T-helper 17 cell (primary cell): Measurements from ENCODE around the gene RALGAPA1. TPM values are rescaled to one million over a fixed set of nuclear protein-coding genes. Genes with fewer than 3 reads are reported as not detected.
"Not testable (repeated sequence)": the region's sequence is repeated elsewhere in the genome, so short reads cannot be mapped to it uniquely, and the experiment has no call there.

Experiments used
- ATAC-seq: fragments of 150-1000 bp; cut with Tn5 transposase; 2 replicates; pipeline ENCODE4 v1.10.0; 2021; ENCODE audit warnings: mild to moderate bottlenecking, moderate library complexity
- DNase-seq, 3 donors: peaks; one replicate each; pipeline versions ENCODE4 v3.0.0 to v3.0.0-alpha.2; 2020 to 2021
- H3K9me3 ChIP-seq: one replicate; pipeline ENCODE4 v1.7.0; 2013; ENCODE audit warnings: low read length, mild to moderate bottlenecking; ENCODE audit not compliant: control insufficient read depth, poor library complexity, severe bottlenecking
- H3K27ac Mint-ChIP-seq: one replicate; pipeline ENCODE4 v1.8.0; 2022; ENCODE audit warnings: mild to moderate bottlenecking, moderate library complexity, mixed read lengths
- H3K27me3 Mint-ChIP-seq: one replicate; pipeline ENCODE4 v1.8.0; 2022; ENCODE audit warnings: mixed read lengths
- H3K36me3 Mint-ChIP-seq: one replicate; pipeline ENCODE4 v1.8.0; 2022; ENCODE audit warnings: low read depth, mixed read lengths
- H3K4me1 Mint-ChIP-seq: one replicate; pipeline ENCODE4 v1.8.0; 2022; ENCODE audit warnings: mild to moderate bottlenecking, mixed read lengths
- H3K4me3 Mint-ChIP-seq: one replicate; pipeline ENCODE4 v1.8.0; 2022; ENCODE audit warnings: mild to moderate bottlenecking, moderate library complexity, mixed read lengths
- total RNA-seq, 4 donors: library from RNA in 2 of 4; stranded (reverse) in 2 of 4; gene quantifications; one replicate each; pipeline ENCODE4 v1.2.3 and lab custom pipeline; 2022 to 2026

The RALGAPA1 gene
- total RNA-seq, 2 donors from 2014 or later: 79.0 to 79.4 TPM

- DNase-seq (no peak), ATAC-seq (no peak)
- H3K36me3 Mint-ChIP-seq: peaks cover 19% of the 10 kb centered on the region
Measured at GRCh38 chr14:35637851-35638250, 171.2 kb downstream of the RALGAPA1 start.

DNA sequence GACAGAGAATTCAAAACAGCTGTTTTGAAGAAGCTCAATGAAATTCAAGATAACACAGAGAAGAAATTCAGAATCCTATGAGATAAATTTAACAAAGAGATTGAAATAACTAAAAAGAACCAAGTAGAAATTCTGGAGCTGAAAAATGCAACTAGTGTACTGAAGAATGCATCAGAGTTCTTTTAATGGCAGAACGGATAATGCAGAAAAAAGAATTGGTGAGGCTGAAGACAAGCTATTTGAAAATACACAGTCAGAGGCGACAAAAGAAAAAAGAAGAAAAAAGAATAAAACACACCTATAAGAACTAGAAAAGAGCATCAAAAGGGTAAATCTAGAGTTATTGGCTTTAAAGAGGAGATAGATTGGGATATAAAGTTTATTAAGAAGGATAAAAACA lies 171.8 kb downstream of the RALGAPA1 start:
- H3K4me1 Mint-ChIP-seq: peaks cover 5% of the 10 kb centered on the region
- no peaks in the 10 kb centered on the region for H3K9me3 ChIP-seq
- DNase-seq (no peak), ATAC-seq (no peak)
- no peaks in the 10 kb centered on the region for H3K27me3 Mint-ChIP-seq
- H3K36me3 Mint-ChIP-seq: peaks cover 17% of the 10 kb centered on the region
- H3K27ac Mint-ChIP-seq: no peak overlapping the region
- no peak overlapping the region for H3K4me3 Mint-ChIP-seq

More at GRCh38 chr14:35637851-35638250, 171.2 kb downstream of the RALGAPA1 start:
- Mint-ChIP-seq H3K4me3 (no peak overlapping the region), H3K4me1 (peaks cover 5% of the 10 kb centered on the region), H3K27ac (no peak overlapping the region), H3K27me3 (no peaks in the 10 kb centered on the region)
- no peaks in the 10 kb centered on the region for H3K9me3 ChIP-seq

DNA sequence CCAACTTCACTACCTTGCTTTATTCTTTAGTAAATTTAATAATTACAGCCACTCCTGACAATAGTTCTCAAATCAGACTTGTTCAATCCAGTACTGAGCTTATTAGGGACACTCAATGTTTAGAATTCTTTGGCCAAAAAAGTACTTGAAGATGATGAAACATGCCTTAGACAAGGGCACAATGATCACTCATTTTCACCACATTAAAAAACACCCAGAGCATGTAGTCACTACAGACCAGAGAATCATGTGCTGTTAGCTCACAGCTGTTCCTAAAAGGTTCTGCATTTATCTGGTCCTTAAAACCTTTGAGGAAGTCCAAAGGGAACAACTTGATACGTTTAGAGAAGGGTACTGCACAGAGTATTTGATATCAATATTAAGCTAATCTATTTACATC lies 176.4 kb downstream of the RALGAPA1 start:
- no peak for DNase-seq
- ATAC-seq: no peak
- Mint-ChIP-seq H3K4me1 (peaks cover 7% of the 10 kb centered on the region), H3K27me3 (no peaks in the 10 kb centered on the region), H3K4me3 (no peak overlapping the region), H3K36me3 (peaks cover 11% of the 10 kb centered on the region), H3K27ac (no peak overlapping the region)
- no peaks in the 10 kb centered on the region for H3K9me3 ChIP-seq

GRCh38 chr14:35632271-35632670 lies 176.8 kb downstream of the RALGAPA1 start:
- H3K9me3 ChIP-seq: no peaks in the 10 kb centered on the region
- ATAC-seq (no peak), DNase-seq (no peak)
- no peak overlapping the region for H3K27ac Mint-ChIP-seq
- H3K27me3 Mint-ChIP-seq: no peaks in the 10 kb centered on the region
- H3K36me3 Mint-ChIP-seq: peaks cover 11% of the 10 kb centered on the region
- H3K4me1 Mint-ChIP-seq: peaks cover 7% of the 10 kb centered on the region
- no peak overlapping the region for H3K4me3 Mint-ChIP-seq

DNA sequence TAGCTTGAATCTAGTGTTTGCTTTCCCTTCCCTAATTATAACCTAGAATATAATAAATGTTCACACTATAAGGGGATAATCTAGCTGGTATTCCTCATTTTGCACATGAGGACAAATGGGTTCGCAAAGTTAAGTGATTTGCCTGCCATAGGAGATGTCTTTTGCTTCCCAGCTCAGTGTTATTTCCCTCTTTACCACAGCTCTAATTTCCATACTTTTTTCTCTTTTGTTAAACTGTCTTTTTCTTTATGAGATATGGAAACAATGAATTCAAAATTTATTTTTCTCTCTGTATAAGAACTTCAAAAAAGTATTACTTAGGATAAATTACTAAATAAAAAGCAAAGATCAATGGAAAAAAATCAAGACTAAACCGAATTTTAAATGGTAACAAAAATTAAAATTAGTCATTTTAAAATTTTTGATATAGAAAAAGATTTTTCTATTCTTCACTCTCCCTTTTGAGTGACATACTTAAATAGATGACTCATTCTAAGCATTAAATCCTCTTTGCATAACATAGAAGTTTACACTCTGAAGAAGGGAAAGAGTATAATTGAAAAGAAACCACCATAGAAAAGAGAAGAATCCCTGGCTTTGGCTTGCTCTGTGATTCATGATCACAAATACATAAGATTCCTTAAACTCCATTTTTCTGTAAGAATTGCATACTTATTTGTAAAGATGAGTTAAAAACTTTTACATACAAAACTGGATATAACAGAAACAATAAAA lies 177.9 kb downstream of the RALGAPA1 start:
- ATAC-seq (no peak), DNase-seq (no peak)
- Mint-ChIP-seq H3K4me3 (no peak overlapping the region), H3K36me3 (peaks cover 6% of the 10 kb centered on the region), H3K4me1 (peaks cover 5% of the 10 kb centered on the region), H3K27ac (no peak overlapping the region), H3K27me3 (no peaks in the 10 kb centered on the region)
- no peaks in the 10 kb centered on the region for H3K9me3 ChIP-seq

DNA sequence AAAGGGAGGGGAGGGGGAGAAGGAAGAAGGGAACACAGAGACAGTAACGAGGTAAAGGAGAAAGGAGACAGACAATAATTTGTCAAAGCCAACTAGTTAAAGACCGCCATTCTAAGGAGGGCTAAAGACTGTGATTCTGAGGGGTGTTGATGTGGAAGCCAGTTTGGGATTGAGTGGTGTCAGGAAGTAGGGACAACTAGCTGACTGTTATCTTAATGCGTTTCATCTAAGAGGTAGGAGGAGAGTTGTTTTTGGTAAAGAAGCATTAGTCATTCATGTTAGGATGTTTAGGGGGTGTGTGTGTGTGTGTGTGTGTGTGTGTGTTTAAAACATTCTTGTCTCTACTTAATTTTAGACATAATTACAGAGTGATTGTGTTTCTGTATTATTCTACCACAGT lies 180.1 kb downstream of the RALGAPA1 start:
- DNase-seq: no peak
- H3K36me3 Mint-ChIP-seq: peaks cover 9% of the 10 kb centered on the region
- peak overlapping the region; percentile 60 for H3K27ac Mint-ChIP-seq
- H3K9me3 ChIP-seq: no peaks in the 10 kb centered on the region
- no peak overlapping the region for H3K4me3 Mint-ChIP-seq
- H3K4me1 Mint-ChIP-seq: peaks cover 8% of the 10 kb centered on the region
- no peaks in the 10 kb centered on the region for H3K27me3 Mint-ChIP-seq
- no peak for ATAC-seq

GRCh38 chr14:35626947-35627346 lies 182.1 kb downstream of the RALGAPA1 start:
- not testable (repeated sequence) for H3K4me3 Mint-ChIP-seq, H3K27me3 Mint-ChIP-seq, DNase-seq, ATAC-seq, H3K9me3 ChIP-seq, H3K27ac Mint-ChIP-seq
- peaks cover 13% of the 10 kb centered on the region for H3K36me3 Mint-ChIP-seq
- H3K4me1 Mint-ChIP-seq: peaks cover 12% of the 10 kb centered on the region

DNA sequence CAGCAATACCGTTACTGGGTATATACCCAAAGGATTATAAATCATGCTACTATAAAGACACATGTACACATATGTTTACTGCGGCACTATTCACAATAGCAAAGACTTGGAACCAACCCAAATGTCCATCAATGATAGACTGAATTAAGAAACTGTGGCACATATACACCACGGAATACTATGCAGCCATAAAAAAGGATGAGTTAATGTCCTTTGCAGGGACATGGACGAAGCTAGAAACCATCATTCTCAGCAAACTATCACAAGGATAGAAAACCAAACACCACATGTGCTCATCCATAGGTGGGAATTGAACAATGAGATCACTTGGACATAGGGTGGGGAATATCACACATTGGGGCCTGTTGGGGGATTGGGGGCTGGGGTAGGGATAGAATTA lies 187.1 kb downstream of the RALGAPA1 start:
- H3K4me1 Mint-ChIP-seq, H3K4me3 Mint-ChIP-seq, DNase-seq, H3K9me3 ChIP-seq, ATAC-seq, H3K27me3 Mint-ChIP-seq, H3K27ac Mint-ChIP-seq: not testable (repeated sequence)
- peaks cover 18% of the 10 kb centered on the region for H3K36me3 Mint-ChIP-seq

DNA sequence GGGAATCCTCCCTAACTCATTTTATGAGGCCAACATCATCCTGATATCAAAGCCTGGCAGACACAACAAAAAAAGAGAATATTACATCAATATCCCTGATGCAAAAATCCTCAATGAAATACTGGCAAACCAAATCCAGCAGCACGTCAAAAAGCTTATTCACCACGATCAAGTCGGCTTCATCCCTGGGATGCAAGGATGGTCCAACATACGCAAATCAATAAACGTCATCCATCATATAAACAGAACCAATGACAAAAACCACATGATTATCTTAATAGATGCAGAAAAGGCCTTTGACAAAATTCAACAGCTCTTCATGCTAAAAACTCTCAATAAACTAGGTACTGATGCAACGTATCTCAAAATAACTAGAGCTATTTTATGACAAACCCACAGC lies 189.1 kb downstream of the RALGAPA1 start:
- Mint-ChIP-seq H3K4me1 (peaks cover 14% of the 10 kb centered on the region), H3K36me3 (peaks cover 27% of the 10 kb centered on the region)
- not testable (repeated sequence) for H3K27me3 Mint-ChIP-seq, DNase-seq, H3K27ac Mint-ChIP-seq, H3K9me3 ChIP-seq, H3K4me3 Mint-ChIP-seq, ATAC-seq

- Mint-ChIP-seq H3K36me3 (peaks cover 26% of the 10 kb centered on the region), H3K4me1 (peaks cover 13% of the 10 kb centered on the region)
- not testable (repeated sequence) for ATAC-seq, H3K27ac Mint-ChIP-seq, H3K27me3 Mint-ChIP-seq, DNase-seq, H3K9me3 ChIP-seq, H3K4me3 Mint-ChIP-seq
Measured at GRCh38 chr14:35619461-35619860, 189.6 kb downstream of the RALGAPA1 start.

- H3K9me3 ChIP-seq: no peaks in the 10 kb centered on the region
- DNase-seq (no peak), ATAC-seq (no peak)
- peaks cover 22% of the 10 kb centered on the region for H3K36me3 Mint-ChIP-seq
- H3K4me1 Mint-ChIP-seq: peaks cover 9% of the 10 kb centered on the region
- H3K27ac Mint-ChIP-seq: no peak overlapping the region
- no peak overlapping the region for H3K4me3 Mint-ChIP-seq
- no peaks in the 10 kb centered on the region for H3K27me3 Mint-ChIP-seq
Measured at GRCh38 chr14:35617500-35617899, 191.6 kb downstream of the RALGAPA1 start.

- Mint-ChIP-seq H3K4me1 (peaks cover 2% of the 10 kb centered on the region), H3K27ac (no peak overlapping the region), H3K4me3 (no peak overlapping the region), H3K36me3 (peaks cover 8% of the 10 kb centered on the region), H3K27me3 (no peaks in the 10 kb centered on the region)
- no peaks in the 10 kb centered on the region for H3K9me3 ChIP-seq
- ATAC-seq (no peak), DNase-seq (no peak)
Measured at GRCh38 chr14:35607380-35607779, 201.7 kb downstream of the RALGAPA1 start.

- H3K9me3 ChIP-seq: no peaks in the 10 kb centered on the region
- H3K27me3 Mint-ChIP-seq: no peaks in the 10 kb centered on the region
- H3K4me1 Mint-ChIP-seq: peaks cover 2% of the 10 kb centered on the region
- DNase-seq (no peak), ATAC-seq (no peak)
- H3K4me3 Mint-ChIP-seq: no peak overlapping the region
- H3K27ac Mint-ChIP-seq: no peak overlapping the region
- peaks cover 13% of the 10 kb centered on the region for H3K36me3 Mint-ChIP-seq
Measured at GRCh38 chr14:35600253-35600652, 208.8 kb downstream of the RALGAPA1 start.

DNA sequence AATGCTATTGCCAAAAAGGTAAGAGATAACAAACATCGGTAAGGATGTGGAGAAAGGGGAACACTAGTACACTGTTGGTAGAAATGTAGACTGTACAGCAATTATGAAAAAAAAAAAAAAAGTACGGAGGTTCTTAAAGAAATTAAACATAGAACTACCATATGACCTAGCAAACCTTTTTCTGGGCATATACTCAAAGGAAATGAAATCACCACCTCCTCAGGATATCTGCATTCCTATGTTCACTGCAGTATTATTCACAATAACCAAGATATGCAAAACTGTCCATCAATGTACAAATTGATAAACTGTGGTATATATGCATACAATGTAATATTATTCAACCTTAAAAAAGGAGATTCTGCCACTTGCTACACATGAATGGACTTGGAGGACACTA lies 214.5 kb downstream of the RALGAPA1 start:
- Mint-ChIP-seq H3K27ac (no peak overlapping the region), H3K4me3 (no peak overlapping the region), H3K27me3 (no peaks in the 10 kb centered on the region), H3K4me1 (peaks cover 4% of the 10 kb centered on the region), H3K36me3 (peaks cover 15% of the 10 kb centered on the region)
- H3K9me3 ChIP-seq: no peaks in the 10 kb centered on the region
- ATAC-seq (no peak), DNase-seq (no peak)
